Keratinocyte (primary cell): ENCODE data around the gene NBPF1. TPM values are rescaled to one million over a fixed set of nuclear protein-coding genes. Genes with fewer than 3 reads are reported as not detected.
"Not testable (repeated sequence)": the region's sequence is repeated elsewhere in the genome, so short reads cannot be mapped to it uniquely, and the experiment has no call there.

ENCODE experiments used
- DNase-seq: peaks from one replicate; pipeline ENCODE4 v3.0.0-alpha.2; 2011; ENCODE audit warnings: low read depth, missing footprints, low spot score
- FAIRE-seq: peaks from 2 replicates; lab custom pipeline; 2011; peaks lifted over from hg19 to GRCh38; lab: Jason Lieb, UNC
- H2AFZ ChIP-seq: 2 replicates; pipeline ENCODE4 v1.6.0; 2012; ENCODE audit warnings: low read length, control low read depth, inconsistent platforms; ENCODE audit not compliant: control insufficient read depth
- H3K27ac ChIP-seq: 2 replicates; pipeline ENCODE4 v1.5.1; 2011; ENCODE audit warnings: low read length; ENCODE audit not compliant: control insufficient read depth, insufficient read depth
- H3K27me3 ChIP-seq: 3 replicates; pipeline ENCODE4 v1.6.0; 2011; ENCODE audit warnings: low read length; ENCODE audit not compliant: control insufficient read depth, insufficient read depth; ENCODE audit errors: extremely low read depth
- H3K36me3 ChIP-seq, 2 experiments: 2 replicates in 1 of 2; 3 replicates in 1 of 2; pipeline ENCODE4 v1.5.1; 2011; ENCODE audit warnings: low read length in 2 of 2, mild to moderate bottlenecking in 1 of 2; ENCODE audit not compliant: control insufficient read depth in 2 of 2, insufficient read depth in 2 of 2; ENCODE audit errors: extremely low read depth in 1 of 2
- H3K4me1 ChIP-seq: 3 replicates; pipeline ENCODE4 v1.5.1; 2011; ENCODE audit warnings: low read length; ENCODE audit not compliant: control insufficient read depth, insufficient read depth; ENCODE audit errors: extremely low read depth
- H3K4me2 ChIP-seq: 3 replicates; pipeline ENCODE4 v1.6.0; 2011; ENCODE audit warnings: low read depth, low read length; ENCODE audit not compliant: control insufficient read depth, insufficient read depth; ENCODE audit errors: extremely low read depth
- H3K4me3 ChIP-seq, 3 experiments: fragments of 200-600 bp in 1 of 3; sonication (generic) in 1 of 3; 2 replicates in 2 of 3; 3 replicates in 1 of 3; pipeline ENCODE4 v1.5.1; 2011 to 2016; ENCODE audit warnings: low read length in 3 of 3, mild to moderate bottlenecking in 3 of 3, control low read depth in 2 of 3, inconsistent platforms in 1 of 3, low read depth in 1 of 3, mixed read lengths in 1 of 3, mixed run types in 1 of 3, moderate library complexity in 1 of 3; ENCODE audit not compliant: control insufficient read depth in 2 of 3, insufficient read depth in 2 of 3; ENCODE audit errors: extremely low read depth in 1 of 3
- H3K79me2 ChIP-seq: 2 replicates; pipeline ENCODE4 v1.6.0; 2012; ENCODE audit warnings: low read length; ENCODE audit not compliant: control insufficient read depth, insufficient read depth
- H3K9ac ChIP-seq: 3 replicates; pipeline ENCODE4 v1.6.0; 2011; ENCODE audit warnings: low read length; ENCODE audit not compliant: control insufficient read depth, insufficient read depth; ENCODE audit errors: extremely low read depth
- H3K9me1 ChIP-seq: 3 replicates; pipeline ENCODE4 v1.6.0; 2011; ENCODE audit warnings: low read length; ENCODE audit not compliant: control insufficient read depth, insufficient read depth; ENCODE audit errors: extremely low read depth
- H3K9me3 ChIP-seq: 2 replicates; pipeline ENCODE4 v1.5.1; 2012; ENCODE audit warnings: low read depth, low read length; ENCODE audit not compliant: control insufficient read depth
- H4K20me1 ChIP-seq: 3 replicates; pipeline ENCODE4 v1.6.0; 2011; ENCODE audit warnings: low read length; ENCODE audit not compliant: control insufficient read depth, insufficient read depth; ENCODE audit errors: extremely low read depth
- EZH2 ChIP-seq: IDR thresholded peaks from one replicate; pipeline ENCODE4 v1.6.1; 2012; ENCODE audit warnings: inconsistent platforms, mild to moderate bottlenecking, low read length, moderate library complexity
- dilution Hi-C: fragments of 300-500 bp; cut with MboI; formaldehyde crosslinking; loops from one replicate; pipeline ENCODE4 v1.7.0; 2020; ENCODE audit warnings: low sequenced_read_pairs; ENCODE audit not compliant: extremely low pct_ligation_motif_present
- polyA plus RNA-seq, 5 experiments: library from polyadenylated mRNA; depleted of rRNA in 3 of 5; stranded (reverse) in 3 of 5; stranded (forward) in 1 of 5; unstranded in 1 of 5; fragments of >200 nt; gene quantifications; 1 replicate in 1 of 5; 2 replicates in 3 of 5; 3 replicates in 1 of 5; pipeline versions ENCODE4 v1.2.1 to v1.2.3, GENCODE V29; 2011 to 2012; ENCODE audit warnings: missing spikeins in 2 of 5, low read depth in 1 of 5, low replicate concordance in 1 of 5
- TF ChIP-seq, protein P1 (sequence below), 3 experiments: IDR thresholded peaks in 1 of 3; conservative IDR thresholded peaks in 1 of 3; optimal IDR thresholded peaks in 1 of 3; 2 replicates in 2 of 3; 3 replicates in 1 of 3; pipeline versions ENCODE3 to v1.5.1; 2011; ENCODE audit warnings: low read length in 3 of 3, mild to moderate bottlenecking in 3 of 3, moderate library complexity in 2 of 3, control low read depth in 1 of 3, inconsistent platforms in 1 of 3; ENCODE audit not compliant: insufficient read depth in 2 of 3; ENCODE audit errors: extremely low read depth in 1 of 3

The NBPF1 gene
- polyA plus RNA-seq, 1 donor (not counting 4 experiments of a cell fraction or from before 2014, with no cell fraction given), result 16.4 TPM

DNA sequence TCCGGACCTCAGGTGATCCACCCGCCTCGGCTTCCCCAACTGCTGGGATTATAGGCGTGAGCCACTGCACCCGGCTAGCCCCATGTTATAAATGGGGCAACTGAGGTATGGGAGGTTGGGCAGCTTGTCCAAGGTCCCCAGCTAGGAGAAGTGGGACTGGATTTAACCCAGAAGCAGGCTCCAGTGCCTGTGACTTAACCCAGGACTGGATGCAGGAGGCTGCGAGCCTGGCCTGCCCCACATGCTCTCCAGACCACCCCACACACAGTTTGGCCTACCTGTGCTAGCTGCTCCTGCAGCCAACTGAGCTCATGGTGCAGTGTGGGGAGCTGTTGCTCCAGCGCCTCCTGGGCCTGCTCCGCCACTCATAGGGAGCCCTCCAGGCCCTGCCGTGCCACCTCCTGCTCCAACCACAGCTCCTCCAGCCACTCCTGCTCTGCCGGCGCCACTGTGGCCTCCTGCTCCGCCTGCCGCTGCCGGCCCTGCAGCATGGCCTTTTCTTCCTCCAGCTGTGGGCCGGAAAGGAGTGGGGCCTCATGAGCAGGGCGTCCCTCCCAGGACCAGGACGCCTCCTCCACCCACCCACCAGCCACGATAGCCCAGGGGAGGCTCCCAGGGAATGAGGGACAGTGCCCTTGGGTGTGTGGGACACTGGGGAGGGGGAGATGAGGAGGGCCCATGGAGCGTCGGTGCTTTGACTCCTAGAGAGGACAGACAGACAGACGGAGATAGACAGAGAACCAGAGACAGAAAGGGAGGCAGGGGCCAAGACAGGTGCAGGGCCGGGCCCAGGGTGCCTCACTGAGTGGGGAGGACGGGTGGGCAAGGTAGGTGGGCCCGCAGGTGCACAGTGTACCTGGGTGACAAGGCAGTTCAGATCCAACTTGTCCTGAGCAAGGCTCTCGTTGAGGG lies 12.4 kb upstream of the NBPF1 start:
- TF ChIP-seq EZH2, result no peak
- TF ChIP-seq, protein P1, sequence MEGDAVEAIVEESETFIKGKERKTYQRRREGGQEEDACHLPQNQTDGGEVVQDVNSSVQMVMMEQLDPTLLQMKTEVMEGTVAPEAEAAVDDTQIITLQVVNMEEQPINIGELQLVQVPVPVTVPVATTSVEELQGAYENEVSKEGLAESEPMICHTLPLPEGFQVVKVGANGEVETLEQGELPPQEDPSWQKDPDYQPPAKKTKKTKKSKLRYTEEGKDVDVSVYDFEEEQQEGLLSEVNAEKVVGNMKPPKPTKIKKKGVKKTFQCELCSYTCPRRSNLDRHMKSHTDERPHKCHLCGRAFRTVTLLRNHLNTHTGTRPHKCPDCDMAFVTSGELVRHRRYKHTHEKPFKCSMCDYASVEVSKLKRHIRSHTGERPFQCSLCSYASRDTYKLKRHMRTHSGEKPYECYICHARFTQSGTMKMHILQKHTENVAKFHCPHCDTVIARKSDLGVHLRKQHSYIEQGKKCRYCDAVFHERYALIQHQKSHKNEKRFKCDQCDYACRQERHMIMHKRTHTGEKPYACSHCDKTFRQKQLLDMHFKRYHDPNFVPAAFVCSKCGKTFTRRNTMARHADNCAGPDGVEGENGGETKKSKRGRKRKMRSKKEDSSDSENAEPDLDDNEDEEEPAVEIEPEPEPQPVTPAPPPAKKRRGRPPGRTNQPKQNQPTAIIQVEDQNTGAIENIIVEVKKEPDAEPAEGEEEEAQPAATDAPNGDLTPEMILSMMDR (optimal IDR thresholded peaks at IDR 0.05 in 1 of 3, IDR thresholded peaks at IDR 0.05 in 1 of 3, conservative IDR thresholded peaks at IDR 0.05 in 1 of 3; ENCODE audit: extremely low read depth in 1 of 3, insufficient read depth in 2 of 3, low read length in 3 of 3), result no peak
- Histone ChIP-seq H3K4me1 (peaks cover 31% of the 10 kb centered on the region), H3K27me3 (no peaks in the 10 kb centered on the region), H3K79me2 (no peaks in the 10 kb centered on the region), H3K4me2 (no peak overlapping the region), H2AFZ (no peak overlapping the region), H4K20me1 (peaks cover 27% of the 10 kb centered on the region), H3K9me3 (no peaks in the 10 kb centered on the region), H3K27ac (no peak overlapping the region), H3K36me3 (peaks cover 21 to 23% of the 10 kb centered on the region in 2 experiments), H3K9ac (no peak overlapping the region), H3K9me1 (peaks cover 9% of the 10 kb centered on the region), H3K4me3 (no peak overlapping the region)
- no peak for DNase-seq
- dilution Hi-C loops, result no loop called here
- no peak for FAIRE-seq

- peaks cover 27% of the 10 kb centered on the region for H4K20me1 ChIP-seq
- FAIRE-seq, dilution Hi-C loops, H2AFZ ChIP-seq, H3K9me3 ChIP-seq, H3K9me1 ChIP-seq, H3K79me2 ChIP-seq, H3K27me3 ChIP-seq: not testable (repeated sequence)
- peak overlapping the region; percentile 79 for H3K4me2 ChIP-seq
- peaks cover 18 to 23% of the 10 kb centered on the region in 2 experiments for H3K36me3 ChIP-seq
- H3K4me3 ChIP-seq, result peak overlapping the region in 2 of 3 experiments; percentile 23 to 33
- peak; percentile 99 for DNase-seq
- peaks cover 38% of the 10 kb centered on the region for H3K4me1 ChIP-seq
- peak overlapping the region; percentile 84 for H3K27ac ChIP-seq
- peak overlapping the region; percentile 68 for H3K9ac ChIP-seq
Measured at GRCh38 chr1:16623812-16624719, 10.7 kb upstream of the NBPF1 start.

- peak overlapping the region in 2 of 3 experiments; percentile 1 to 33 for H3K4me3 ChIP-seq
- H3K9me3 ChIP-seq, H2AFZ ChIP-seq, H3K27me3 ChIP-seq, dilution Hi-C loops, H3K9me1 ChIP-seq, H3K79me2 ChIP-seq: not testable (repeated sequence)
- peaks cover 27% of the 10 kb centered on the region for H4K20me1 ChIP-seq
- peaks cover 14 to 18% of the 10 kb centered on the region in 2 experiments for H3K36me3 ChIP-seq
- peak overlapping the region; percentile 84 for H3K27ac ChIP-seq
- peak overlapping the region; percentile 79 for H3K4me2 ChIP-seq
- DNase-seq (peak; percentile 95), FAIRE-seq (peak; percentile 100)
- H3K4me1 ChIP-seq, result peaks cover 38% of the 10 kb centered on the region
- peak overlapping the region; percentile 68 for H3K9ac ChIP-seq
Measured at GRCh38 chr1:16623337-16623736, 10.0 kb upstream of the NBPF1 start.
